HepG2 (cell line): ENCODE data around the gene CDK3. TPM values are rescaled to one million over a fixed set of nuclear protein-coding genes. Genes with fewer than 3 reads are reported as not detected.
A peak's percentile ranks its signal among the peaks of the same experiment; 100 is the strongest.

Experiments
- ATAC-seq: fragments of 200-7000 bp; cut with Tn5 transposase; 3 replicates; pipeline ENCODE4 v1.9.1; 2020; ENCODE audit warnings: mild to moderate bottlenecking, moderate library complexity
- BruUV-seq: library from RNA; stranded (reverse); fragments of 400-500 nt; replicated peaks from 2 replicates; lab custom pipeline; 2021; lab: Mats Ljungman, UMichigan
- CTCF ChIA-PET: fragments of 300-600 bp; formaldehyde crosslinking; extraction: SDS; loops from one replicate; lab custom pipeline; 2021; ENCODE audit warnings: low total read pairs, inconsistent platforms, low intra/inter-chr PET ratio; lab: Yijun Ruan, JAX
- POLR2A ChIA-PET: fragments of 350-600 bp; sonication (Branson Sonifier 250); formaldehyde crosslinking; loops from one replicate; lab custom pipeline; 2020; ENCODE audit warnings: antibody characterized with exemption, inconsistent platforms; lab: Yijun Ruan, JAX
- DNase-seq: peaks from one replicate; pipeline ENCODE4 v3.0.0-alpha.2; 2015; ENCODE audit warnings: low spot score
- FAIRE-seq: peaks from 3 replicates; lab custom pipeline; 2011; peaks lifted over from hg19 to GRCh38; lab: Jason Lieb, UNC
- H2AFZ ChIP-seq: one replicate; pipeline ENCODE4 v1.6.1; 2011; ENCODE audit warnings: low read length, inconsistent platforms
- H3K27ac ChIP-seq: fragments of 300-600 bp; 3 replicates; pipeline ENCODE4 v1.8.0; 2011; ENCODE audit warnings: mixed run types, mild to moderate bottlenecking, mixed read lengths, low read length, inconsistent platforms; ENCODE audit not compliant: insufficient read depth; ENCODE audit errors: extremely low read length
- H3K27me3 ChIP-seq, 2 experiments: fragments of 200-600 bp in 1 of 2; 2 replicates in 1 of 2; 3 replicates in 1 of 2; pipeline versions ENCODE4 v1.6.0 to v1.8.0; 2011; ENCODE audit warnings: low read length in 2 of 2, mild to moderate bottlenecking in 2 of 2, moderate library complexity in 2 of 2, inconsistent platforms in 1 of 2; ENCODE audit not compliant: insufficient read depth in 2 of 2, control insufficient read depth in 1 of 2
- H3K36me3 ChIP-seq, 2 experiments: fragments of 200-600 bp in 1 of 2; replicated peaks in 1 of 2; 2 replicates in 1 of 2; 3 replicates in 1 of 2; pipeline versions ENCODE4 v1.5.1 to v1.8.0; 2011; ENCODE audit warnings: low read length in 2 of 2, inconsistent platforms in 1 of 2; ENCODE audit not compliant: insufficient read depth in 2 of 2, control insufficient read depth in 1 of 2
- H3K4me1 ChIP-seq: 2 replicates; pipeline ENCODE4 v1.5.1; 2012; ENCODE audit warnings: low read length, inconsistent platforms; ENCODE audit not compliant: insufficient read depth
- H3K4me2 ChIP-seq: 2 replicates; pipeline ENCODE4 v1.6.0; 2011; ENCODE audit warnings: low read depth, low read length, inconsistent platforms
- H3K4me3 ChIP-seq, 3 experiments: fragments of 200-600 bp in 1 of 3; sonication (generic), shearing (Covaris generic) in 1 of 3; replicated peaks in 1 of 3; 2 replicates each; pipeline ENCODE4 v1.5.1; 2011 to 2016; ENCODE audit warnings: low read length in 3 of 3, inconsistent platforms in 2 of 3, low read depth in 2 of 3, mild to moderate bottlenecking in 2 of 3, control low read depth in 1 of 3, mixed read lengths in 1 of 3; ENCODE audit not compliant: insufficient read depth in 1 of 3
- H3K79me2 ChIP-seq: one replicate; pipeline ENCODE4 v1.6.1; 2011; ENCODE audit warnings: low read length, inconsistent platforms; ENCODE audit not compliant: insufficient read depth
- H3K9ac ChIP-seq: 2 replicates; pipeline ENCODE4 v1.6.0; 2011; ENCODE audit warnings: mild to moderate bottlenecking, low read depth, low read length, inconsistent platforms; ENCODE audit not compliant: insufficient read depth
- H3K9me3 ChIP-seq: 2 replicates; pipeline ENCODE4 v1.5.1; 2012; ENCODE audit warnings: mild to moderate bottlenecking, low read length
- H4K20me1 ChIP-seq: 2 replicates; pipeline ENCODE4 v1.6.0; 2011; ENCODE audit warnings: inconsistent platforms, mild to moderate bottlenecking, low read length, moderate library complexity; ENCODE audit not compliant: insufficient read depth
- AGO2 ChIP-seq: fragments of 200-400 bp; formaldehyde crosslinking; optimal IDR thresholded peaks from 2 replicates; pipeline ENCODE3; 2017; ENCODE audit warnings: mild to moderate bottlenecking, low read depth, low read length, moderate library complexity
- HDAC2 ChIP-seq: sonication (generic); formaldehyde crosslinking; IDR thresholded peaks from 2 replicates; pipeline ENCODE4 v1.4.0; 2020; ENCODE audit warnings: missing genetic modification reagents
- KMT2A ChIP-seq: sonication (generic); formaldehyde crosslinking; IDR thresholded peaks from 2 replicates; pipeline ENCODE4 v1.4.0; 2020; ENCODE audit warnings: missing genetic modification reagents
- RNF2 ChIP-seq: fragments of 450-650 bp; conservative IDR thresholded peaks from 2 replicates; pipeline ENCODE4 v1.6.1; 2016; ENCODE audit warnings: low read depth
- ZBTB4 ChIP-seq: sonication (generic); formaldehyde crosslinking; IDR thresholded peaks from 2 replicates; pipeline ENCODE4 v1.4.0; 2020; ENCODE audit warnings: missing genetic modification reagents, mild to moderate bottlenecking, borderline replicate concordance
- ZC3H13 ChIP-seq: sonication (generic); formaldehyde crosslinking; IDR thresholded peaks from 2 replicates; pipeline ENCODE4 v1.8.1; 2023; ENCODE audit warnings: mild to moderate bottlenecking, missing genetic modification reagents, moderate library complexity
- ZNF343 ChIP-seq: sonication (generic); formaldehyde crosslinking; IDR thresholded peaks from 2 replicates; pipeline ENCODE4 v1.4.0; 2020; ENCODE audit warnings: mild to moderate bottlenecking, missing genetic modification reagents
- WGBS: methylation state at CpG from one replicate; pipeline ENCODE4 v1.1.6; 2017; ENCODE audit warnings: low lambda C conversion rate; 5-methylcytosine and 5-hydroxymethylcytosine counted together
- in situ Hi-C: cut with HindIII; loops from 2 replicates; pipeline ENCODE4 v1.10.0; 2017; ENCODE audit warnings: low pct_unique_long_range_greater_than_20kb; ENCODE audit not compliant: extremely low pct_ligation_motif_present
- intact Hi-C: fragments of 100-400 bp; cut with micrococcal nuclease; formaldehyde crosslinking; loops from one replicate; pipeline ENCODE4 v1.10.0; 2022; ENCODE audit not compliant: unreplicated experiment
- polyA plus RNA-seq, 8 experiments: library from polyadenylated mRNA; depleted of rRNA in 3 of 8; stranded (reverse) in 7 of 8; unstranded in 1 of 8; fragments of >200 nt; fragmentation: Illumina TruSeq in 4 of 8; extraction: Trizol in 4 of 8; gene quantifications; 2 replicates each; pipeline versions ENCODE4 v1.2.1 to v1.2.3, GENCODE V29; 2011 to 2016; ENCODE audit warnings: low read depth in 4 of 8, missing spikeins in 1 of 8, mixed read lengths in 1 of 8; ENCODE audit not compliant: insufficient read depth in 1 of 8
- total RNA-seq, 5 experiments: library from RNA; depleted of rRNA; stranded (reverse); fragments of >200 nt; fragmentation: Illumina TruSeq; extraction: Trizol; gene quantifications; 2 replicates each; pipeline ENCODE4 v1.2.3, GENCODE V29; 2016; ENCODE audit warnings: low read depth in 1 of 5

CDK3 gene
- total and polyA plus RNA-seq, 2 of the 13 experiments (the other 11 are each of a cell fraction or from before 2014, with no cell fraction given), result 5.8 to 11.4 TPM

- BruUV-seq, result no TSS peak
- Histone ChIP-seq H3K9me3 (no peaks in the 10 kb centered on the region), H3K79me2 (no peaks in the 10 kb centered on the region), H3K4me1 (peaks cover 24% of the 10 kb centered on the region), H2AFZ (no peak overlapping the region), H3K36me3 (peaks cover 0 to 6% of the 10 kb centered on the region in 2 experiments; a peak in 2 of 5 replicates), H3K4me3 (no peak overlapping the region), H4K20me1 (no peaks in the 10 kb centered on the region), H3K27me3 (no peaks in the 10 kb centered on the region), H3K4me2 (no peak overlapping the region), H3K27ac (no peak overlapping the region), H3K9ac (no peak overlapping the region)
- ATAC-seq (no peak), DNase-seq (no peak), FAIRE-seq (no peak)
- POLR2A ChIA-PET, result interaction anchor here (1.4 to 1.5 kb wide), 2 partner anchors 23 to 104 kb away, joined by 4 read pairs; partner anchors contain the start of gene MRPL38
- in situ Hi-C loops, result loop anchor here (5.0 kb wide), 2 partner anchors 52 to 102 kb away; no protein-coding TSS in a partner anchor
- intact Hi-C loops, result no loop called here
- 96% methylated on average over 56 of the region's 56 CpGs for WGBS
- no peak for TF ChIP-seq ZNF343 (CRISPR knock-in tag)
- no peak for TF ChIP-seq HDAC2
- peak; percentile 35; the same call in 1 of the 2 replicates for TF ChIP-seq ZC3H13 (CRISPR knock-in tag)
- peak; percentile 14 for TF ChIP-seq AGO2
- CTCF ChIA-PET, result no interaction called here
These were observed 8.2 kb downstream of the CDK3 start for GRCh38 chr17:76008630-76009425.

DNA sequence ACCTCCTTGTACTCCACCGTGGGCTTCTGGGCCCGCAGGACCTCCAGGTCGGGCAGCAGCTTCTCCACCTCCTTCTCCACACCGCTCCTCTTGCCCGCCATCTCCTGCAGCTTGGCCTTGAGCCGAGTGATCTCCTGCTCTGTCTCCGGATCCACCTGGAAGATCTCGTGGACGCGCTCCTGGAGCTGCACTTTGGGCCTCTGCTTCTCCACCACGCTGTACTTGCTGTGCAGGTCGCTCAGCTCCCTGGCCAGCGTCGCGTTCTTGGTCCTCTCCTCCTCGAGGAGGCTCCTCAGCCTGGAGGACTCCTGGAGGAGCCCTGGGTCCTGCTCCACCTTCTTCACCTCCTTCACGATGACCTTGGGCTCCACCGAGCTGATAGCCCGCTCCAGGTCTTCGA, 8.8 kb downstream of the CDK3 start:
- ATAC-seq, result no peak
- H3K9me3 ChIP-seq, result no peaks in the 10 kb centered on the region
- intact Hi-C loops (no loop called here), in situ Hi-C loops (loop anchor here (5.0 kb wide), 2 partner anchors 52 to 102 kb away; no protein-coding TSS in a partner anchor)
- H3K4me2 ChIP-seq, result no peak overlapping the region
- H3K27me3 ChIP-seq, result no peaks in the 10 kb centered on the region
- DNase-seq, result no peak
- H3K9ac ChIP-seq, result no peak overlapping the region
- no peaks in the 10 kb centered on the region for H4K20me1 ChIP-seq
- BruUV-seq, result no TSS peak
- ChIA-PET CTCF (no interaction called here), POLR2A (interaction anchor here (0.6 to 1.5 kb wide), 4 partner anchors 9 to 154 kb away, joined by 3 to 5 read pairs (median 4); partner anchors contain the start of genes CDK3, MRPL38 and WBP2)
- H3K4me1 ChIP-seq, result peaks cover 21% of the 10 kb centered on the region
- no peaks in the 10 kb centered on the region for H3K79me2 ChIP-seq
- no peak overlapping the region for H3K4me3 ChIP-seq
- no peak overlapping the region for H3K27ac ChIP-seq
- WGBS, result 94% methylated on average over 20 of the region's 20 CpGs
- no peak overlapping the region for H2AFZ ChIP-seq
- peaks cover 0 to 6% of the 10 kb centered on the region in 2 experiments; a peak in 2 of 5 replicates for H3K36me3 ChIP-seq
- FAIRE-seq, result no peak
- 0 out of 2 replicates have a peak, but pooled peaks have one; percentile 11 for TF ChIP-seq ZBTB4 (CRISPR knock-in tag)
- TF ChIP-seq RNF2, result no peak
- TF ChIP-seq ZC3H13 (CRISPR knock-in tag), result 0 out of 2 replicates have a peak, but pooled peaks have one; percentile 18
- TF ChIP-seq KMT2A (CRISPR knock-in tag), result no peak
